ENCODE measurements around the gene EFNB1. TPM values are rescaled to one million over a fixed set of nuclear protein-coding genes. Genes with fewer than 3 reads are reported as not detected.
"Not testable (repeated sequence)": the region's sequence is repeated elsewhere in the genome, so short reads cannot be mapped to it uniquely, and the experiment has no call there.

Gene EFNB1
- total RNA-seq, 4 donors from 2014 or later, result 8.8 to 15.7 (median 13.0) TPM

DNA sequence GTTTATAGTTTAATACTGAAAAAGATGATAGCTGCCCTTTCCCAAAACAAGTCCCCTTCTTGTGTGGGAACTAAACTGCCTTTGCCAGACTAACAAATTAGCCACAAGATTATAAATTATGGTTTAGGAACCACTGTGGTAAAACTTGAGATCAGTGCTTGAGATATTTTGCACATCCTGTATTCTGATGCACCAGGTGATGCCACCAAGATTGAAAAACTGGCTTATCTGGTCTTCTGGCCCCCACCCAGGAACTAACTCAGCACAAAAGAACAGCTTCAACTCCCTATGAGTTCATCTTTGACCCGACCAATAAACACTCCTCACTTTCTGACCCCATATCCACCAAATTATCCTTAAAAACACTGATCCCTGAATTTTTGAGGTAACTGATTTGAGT, 36.7 kb upstream of the EFNB1 start:
- no peak for TF ChIP-seq POLR2A (IDR thresholded peaks at IDR 0.05)
- TF ChIP-seq, protein P1, sequence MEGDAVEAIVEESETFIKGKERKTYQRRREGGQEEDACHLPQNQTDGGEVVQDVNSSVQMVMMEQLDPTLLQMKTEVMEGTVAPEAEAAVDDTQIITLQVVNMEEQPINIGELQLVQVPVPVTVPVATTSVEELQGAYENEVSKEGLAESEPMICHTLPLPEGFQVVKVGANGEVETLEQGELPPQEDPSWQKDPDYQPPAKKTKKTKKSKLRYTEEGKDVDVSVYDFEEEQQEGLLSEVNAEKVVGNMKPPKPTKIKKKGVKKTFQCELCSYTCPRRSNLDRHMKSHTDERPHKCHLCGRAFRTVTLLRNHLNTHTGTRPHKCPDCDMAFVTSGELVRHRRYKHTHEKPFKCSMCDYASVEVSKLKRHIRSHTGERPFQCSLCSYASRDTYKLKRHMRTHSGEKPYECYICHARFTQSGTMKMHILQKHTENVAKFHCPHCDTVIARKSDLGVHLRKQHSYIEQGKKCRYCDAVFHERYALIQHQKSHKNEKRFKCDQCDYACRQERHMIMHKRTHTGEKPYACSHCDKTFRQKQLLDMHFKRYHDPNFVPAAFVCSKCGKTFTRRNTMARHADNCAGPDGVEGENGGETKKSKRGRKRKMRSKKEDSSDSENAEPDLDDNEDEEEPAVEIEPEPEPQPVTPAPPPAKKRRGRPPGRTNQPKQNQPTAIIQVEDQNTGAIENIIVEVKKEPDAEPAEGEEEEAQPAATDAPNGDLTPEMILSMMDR (IDR thresholded peaks at IDR 0.05 in 4 of 5, conservative IDR thresholded peaks at IDR 0.05 in 1 of 5), result no peak
- in situ Hi-C loops (cut with MboI; ENCODE audit: low sequenced_read_pairs in 4 of 4) (no loop called here), intact Hi-C loops (cut with DNase I; ENCODE audit: low total_unique reads) (no loop called here)

GRCh38 chrX:68794461-68794860, 34.4 kb upstream of the EFNB1 start:
- ATAC-seq, result no peak

More for the DNA sequence above, 36.7 kb upstream of the EFNB1 start:
- ATAC-seq, result no peak
- H3K36me3 ChIP-seq, result no peaks in the 10 kb centered on the region
- no peak overlapping the region for H3K4me3 ChIP-seq
- no peaks in the 10 kb centered on the region for H3K9me3 ChIP-seq
- DNase-seq, result no peak
- H3K27me3 ChIP-seq, result peaks cover 0 to 5% (median 0%) of the 10 kb centered on the region in 3 donors
- no peaks in the 10 kb centered on the region for H3K4me1 ChIP-seq
- no peak overlapping the region for H3K27ac ChIP-seq

GRCh38 chrX:68795741-68796140, 33.1 kb upstream of the EFNB1 start:
- Histone ChIP-seq H3K9me3 (no peaks in the 10 kb centered on the region), H3K27ac (no peak overlapping the region), H3K4me1 (no peaks in the 10 kb centered on the region), H3K36me3 (no peaks in the 10 kb centered on the region), H3K4me3 (no peak overlapping the region), H3K27me3 (peaks cover 0 to 5% (median 0%) of the 10 kb centered on the region in 3 donors)
- in situ Hi-C loops (cut with MboI; ENCODE audit: low sequenced_read_pairs in 4 of 4) (no loop called here), intact Hi-C loops (cut with DNase I; ENCODE audit: low total_unique reads) (no loop called here)
- DNase-seq (no peak), ATAC-seq (no peak)
- TF ChIP-seq POLR2A (IDR thresholded peaks at IDR 0.05), result no peak
- TF ChIP-seq, protein P1 (IDR thresholded peaks at IDR 0.05 in 4 of 5, conservative IDR thresholded peaks at IDR 0.05 in 1 of 5), result no peak

More at GRCh38 chrX:68794461-68794860, 34.4 kb upstream of the EFNB1 start:
- Histone ChIP-seq H3K27me3 (peaks cover 0 to 5% (median 0%) of the 10 kb centered on the region in 3 donors), H3K36me3 (no peaks in the 10 kb centered on the region), H3K27ac (no peak overlapping the region), H3K9me3 (no peaks in the 10 kb centered on the region), H3K4me1 (no peaks in the 10 kb centered on the region), H3K4me3 (no peak overlapping the region)
- in situ Hi-C loops (cut with MboI; ENCODE audit: low sequenced_read_pairs in 4 of 4) (no loop called here), intact Hi-C loops (cut with DNase I; ENCODE audit: low total_unique reads) (no loop called here)
- DNase-seq, result no peak
- no peak for TF ChIP-seq POLR2A (IDR thresholded peaks at IDR 0.05)
- TF ChIP-seq, protein P1 (IDR thresholded peaks at IDR 0.05 in 4 of 5, conservative IDR thresholded peaks at IDR 0.05 in 1 of 5), result no peak

DNA sequence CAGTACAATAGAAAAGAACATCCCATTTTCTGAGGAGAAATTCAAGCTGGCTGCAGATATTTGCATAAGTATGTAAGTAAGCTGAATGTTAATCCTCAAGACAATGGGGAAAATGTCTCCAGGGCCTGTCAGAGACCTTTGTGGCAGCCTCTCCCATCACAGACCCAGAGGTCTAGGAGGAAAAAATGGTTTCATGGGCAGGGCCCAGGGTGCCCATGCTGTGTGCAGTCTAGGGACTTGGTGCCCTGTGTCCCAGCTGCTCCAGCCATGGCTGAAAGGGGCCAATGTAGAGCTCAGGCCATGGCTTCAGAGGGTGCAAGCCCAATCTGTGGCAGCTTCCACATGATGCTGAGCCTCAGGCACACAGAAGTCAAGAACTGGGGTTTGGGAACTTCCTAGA, 30.4 kb upstream of the EFNB1 start:
- H3K9me3 ChIP-seq; H3K4me3 ChIP-seq; H3K4me1 ChIP-seq; H3K27ac ChIP-seq; intact Hi-C loops (cut with DNase I; ENCODE audit: low total_unique reads); ATAC-seq; H3K27me3 ChIP-seq; in situ Hi-C loops (cut with MboI; ENCODE audit: low sequenced_read_pairs in 4 of 4); H3K36me3 ChIP-seq; DNase-seq: not testable (repeated sequence)

- no peaks in the 10 kb centered on the region for H3K27me3 ChIP-seq
- no peaks in the 10 kb centered on the region for H3K9me3 ChIP-seq
- H3K4me3 ChIP-seq, result no peak overlapping the region
- DNase-seq (no peak), ATAC-seq (no peak)
- no peaks in the 10 kb centered on the region for H3K4me1 ChIP-seq
- H3K27ac ChIP-seq, result no peak overlapping the region
- no peak for TF ChIP-seq POLR2A (IDR thresholded peaks at IDR 0.05)
- TF ChIP-seq, protein P1 (IDR thresholded peaks at IDR 0.05 in 4 of 5, conservative IDR thresholded peaks at IDR 0.05 in 1 of 5), result no peak
- intact Hi-C loops (cut with DNase I; ENCODE audit: low total_unique reads), result no loop called here
- no peaks in the 10 kb centered on the region for H3K36me3 ChIP-seq
- in situ Hi-C loops (cut with MboI; ENCODE audit: low sequenced_read_pairs in 4 of 4), result loop anchor here in 2 of 4 donors (25.0 kb wide), 1 partner anchor 290 kb away; no protein-coding TSS in a partner anchor
Measured at GRCh38 chrX:68801737-68802290, 27.0 kb upstream of the EFNB1 start.

Measured in gastrocnemius medialis (tissue), 4 donors.